Activated B cell treated with CpG ODN at 0.5 μM for 24 hours (primary cell): Measurements from ENCODE around the gene SPRY4. TPM values are rescaled to one million over a fixed set of nuclear protein-coding genes. Genes with fewer than 3 reads are reported as not detected.
"Not testable (repeated sequence)": the region's sequence is repeated elsewhere in the genome, so short reads cannot be mapped to it uniquely, and the experiment has no call there.

Experiments used
- ATAC-seq: fragments of 200-7000 bp; cut with Tn5 transposase; one replicate; pipeline ENCODE4 v1.10.0; 2021; ENCODE audit warnings: low read depth, mild to moderate bottlenecking, moderate library complexity
- CTCF ChIA-PET: fragments of 350-600 bp; sonication (Branson Sonifier 250); formaldehyde crosslinking; loops from one replicate; lab custom pipeline; 2021; ENCODE audit warnings: antibody characterized with exemption; lab: Charles Lee
- POLR2A ChIA-PET: fragments of 350-600 bp; sonication (Branson Sonifier 250); formaldehyde crosslinking; loops from one replicate; lab custom pipeline; 2021; ENCODE audit warnings: antibody characterized with exemption; lab: Charles Lee
- DNase-seq: peaks from one replicate; pipeline ENCODE4 v3.0.0; 2022
- H3K27ac Mint-ChIP-seq: one replicate; pipeline ENCODE4 v1.8.0; 2020; ENCODE audit warnings: mixed read lengths
- H3K27me3 Mint-ChIP-seq: one replicate; pipeline ENCODE4 v1.8.0; 2021; ENCODE audit warnings: mixed read lengths
- H3K36me3 Mint-ChIP-seq: one replicate; pipeline ENCODE4 v1.8.0; 2021; ENCODE audit warnings: low read depth, mixed read lengths
- H3K4me1 Mint-ChIP-seq: one replicate; pipeline ENCODE4 v1.8.0; 2021; ENCODE audit warnings: mixed read lengths
- H3K4me3 Mint-ChIP-seq: one replicate; pipeline ENCODE4 v1.8.0; 2020; ENCODE audit warnings: mild to moderate bottlenecking, mixed read lengths
- H3K9me3 Mint-ChIP-seq: one replicate; pipeline ENCODE4 v1.8.0; 2020; ENCODE audit warnings: mixed read lengths
- intact Hi-C: fragments of 100-400 bp; cut with micrococcal nuclease; formaldehyde crosslinking; loops from one replicate; pipeline ENCODE4 v1.15.1; 2024
- total RNA-seq: library from RNA; stranded (reverse); gene quantifications from 2 replicates; pipeline ENCODE4 v1.2.3, GENCODE V29; 2022
- TF ChIP-seq, protein P1 (sequence below): fragments of 200-600 bp; IDR thresholded peaks from one replicate; pipeline ENCODE4 v1.8.0; 2022; ENCODE audit warnings: antibody characterized with exemption, mild to moderate bottlenecking

The SPRY4 gene
- total RNA-seq, 1 donor from 2014 or later, result not detected

DNA sequence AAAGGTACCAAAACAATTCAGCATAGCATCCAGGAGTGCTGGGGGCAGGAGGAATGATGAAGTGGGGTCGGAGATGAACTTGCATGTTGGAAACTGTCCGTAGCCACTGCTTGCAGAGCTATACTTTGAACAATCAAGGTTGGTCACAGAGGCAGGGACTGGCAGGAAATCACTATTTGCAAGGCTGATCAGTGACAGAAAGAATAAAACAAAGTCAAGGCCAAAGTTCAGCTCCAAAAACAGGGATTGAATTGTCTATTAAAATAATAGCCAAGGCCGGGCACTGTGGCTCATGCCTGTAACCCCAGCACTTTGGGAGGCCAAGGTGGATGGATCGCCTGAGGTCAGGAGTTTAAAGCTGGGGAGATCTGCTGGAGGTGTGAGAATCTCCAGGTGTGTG, 18.7 kb upstream of the SPRY4 start:
- DNase-seq, result no peak
- TF ChIP-seq, protein P1, sequence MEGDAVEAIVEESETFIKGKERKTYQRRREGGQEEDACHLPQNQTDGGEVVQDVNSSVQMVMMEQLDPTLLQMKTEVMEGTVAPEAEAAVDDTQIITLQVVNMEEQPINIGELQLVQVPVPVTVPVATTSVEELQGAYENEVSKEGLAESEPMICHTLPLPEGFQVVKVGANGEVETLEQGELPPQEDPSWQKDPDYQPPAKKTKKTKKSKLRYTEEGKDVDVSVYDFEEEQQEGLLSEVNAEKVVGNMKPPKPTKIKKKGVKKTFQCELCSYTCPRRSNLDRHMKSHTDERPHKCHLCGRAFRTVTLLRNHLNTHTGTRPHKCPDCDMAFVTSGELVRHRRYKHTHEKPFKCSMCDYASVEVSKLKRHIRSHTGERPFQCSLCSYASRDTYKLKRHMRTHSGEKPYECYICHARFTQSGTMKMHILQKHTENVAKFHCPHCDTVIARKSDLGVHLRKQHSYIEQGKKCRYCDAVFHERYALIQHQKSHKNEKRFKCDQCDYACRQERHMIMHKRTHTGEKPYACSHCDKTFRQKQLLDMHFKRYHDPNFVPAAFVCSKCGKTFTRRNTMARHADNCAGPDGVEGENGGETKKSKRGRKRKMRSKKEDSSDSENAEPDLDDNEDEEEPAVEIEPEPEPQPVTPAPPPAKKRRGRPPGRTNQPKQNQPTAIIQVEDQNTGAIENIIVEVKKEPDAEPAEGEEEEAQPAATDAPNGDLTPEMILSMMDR, result no peak
- ATAC-seq, result no peak
- POLR2A ChIA-PET, result no interaction called here
- peaks cover 26% of the 10 kb centered on the region for H3K9me3 Mint-ChIP-seq
- H3K27me3 Mint-ChIP-seq, result peaks cover 10% of the 10 kb centered on the region
- peaks cover 2% of the 10 kb centered on the region for H3K36me3 Mint-ChIP-seq
- intact Hi-C loops, result no loop called here
- CTCF ChIA-PET, result no interaction called here
- no peaks in the 10 kb centered on the region for H3K4me1 Mint-ChIP-seq
- H3K27ac Mint-ChIP-seq, result no peak overlapping the region
- no peak overlapping the region for H3K4me3 Mint-ChIP-seq

DNA sequence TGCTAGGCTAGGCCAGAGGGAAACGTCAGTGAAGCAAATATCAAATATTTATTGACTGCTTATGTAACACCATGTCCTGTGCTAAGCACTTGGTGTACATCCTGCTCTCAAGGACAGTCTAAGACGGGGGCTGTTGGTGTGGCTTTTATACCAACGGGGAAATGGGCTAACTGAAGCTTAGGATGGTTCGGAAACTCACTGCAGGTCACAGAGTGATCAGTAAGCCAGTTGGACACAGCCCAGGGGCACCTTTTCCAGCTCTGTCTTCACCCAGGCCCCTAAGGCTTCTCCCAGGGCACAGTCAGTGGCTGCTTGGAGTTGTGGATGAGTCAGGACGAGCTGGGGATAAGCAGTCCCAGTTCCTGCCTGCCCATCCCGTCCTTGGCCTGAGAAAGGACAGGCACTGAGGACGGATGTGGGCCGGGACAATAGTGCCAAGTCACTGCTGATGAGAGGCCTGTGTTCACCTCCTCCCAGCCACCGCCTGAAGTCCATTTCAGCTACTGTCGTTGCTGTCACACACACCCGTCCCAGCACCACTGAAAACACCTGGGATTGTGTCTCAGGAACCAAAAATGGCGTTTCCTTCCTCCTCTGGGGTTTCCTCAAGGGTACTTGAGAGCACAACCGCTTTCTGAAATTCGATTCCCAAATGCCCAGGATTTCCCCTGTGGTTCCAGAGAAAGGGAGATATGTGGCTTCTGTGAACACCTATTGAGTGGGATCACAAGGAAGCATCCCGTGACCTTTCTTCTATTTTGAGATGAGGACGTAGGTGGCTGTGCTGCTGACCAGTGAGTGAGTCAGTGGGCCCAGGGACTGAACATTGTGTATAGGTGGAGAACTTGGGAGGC, 17.5 kb upstream of the SPRY4 start:
- POLR2A ChIA-PET, result no interaction called here
- intact Hi-C loops, result no loop called here

DNA sequence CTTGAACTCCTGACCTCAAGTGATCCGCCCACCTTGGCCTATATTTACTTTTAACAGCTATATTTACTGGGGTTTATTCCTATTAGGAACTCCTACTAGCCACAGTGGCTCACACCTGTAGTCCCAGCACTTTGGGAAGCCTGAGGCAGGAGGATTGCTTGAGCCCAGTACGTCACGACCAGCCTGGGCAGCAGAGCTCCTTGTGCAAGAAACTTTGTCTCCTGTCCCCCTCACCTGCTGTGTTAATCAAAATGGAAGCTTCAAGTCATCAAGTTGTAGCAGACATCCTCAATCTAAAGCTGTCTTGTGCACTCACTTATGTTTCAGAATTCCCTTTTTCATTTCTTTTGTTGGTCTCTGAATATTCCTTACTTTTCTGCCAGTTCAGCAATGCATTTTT, 15.0 kb upstream of the SPRY4 start:
- Mint-ChIP-seq H3K4me3 (no peak overlapping the region), H3K27ac (no peak overlapping the region), H3K36me3 (no peaks in the 10 kb centered on the region), H3K9me3 (peaks cover 17% of the 10 kb centered on the region), H3K27me3 (peaks cover 15% of the 10 kb centered on the region), H3K4me1 (no peaks in the 10 kb centered on the region)
- ChIA-PET POLR2A (interaction anchor here (1.3 kb wide), 1 partner anchor 17 kb away, joined by 14 read pairs; no protein-coding TSS in a partner anchor), CTCF (no interaction called here)
- intact Hi-C loops, result no loop called here
- TF ChIP-seq, protein P1, result no peak
- ATAC-seq (no peak), DNase-seq (no peak)

More for the DNA sequence above, 17.5 kb upstream of the SPRY4 start:
- peaks cover 2% of the 10 kb centered on the region for H3K36me3 Mint-ChIP-seq
- peaks cover 10% of the 10 kb centered on the region for H3K27me3 Mint-ChIP-seq
- CTCF ChIA-PET, result no interaction called here
- H3K9me3 Mint-ChIP-seq, result peaks cover 24% of the 10 kb centered on the region
- DNase-seq (no peak), ATAC-seq (no peak)
- H3K4me1 Mint-ChIP-seq, result no peaks in the 10 kb centered on the region
- no peak overlapping the region for H3K4me3 Mint-ChIP-seq
- TF ChIP-seq, protein P1, result no peak
- H3K27ac Mint-ChIP-seq, result no peak overlapping the region

DNA sequence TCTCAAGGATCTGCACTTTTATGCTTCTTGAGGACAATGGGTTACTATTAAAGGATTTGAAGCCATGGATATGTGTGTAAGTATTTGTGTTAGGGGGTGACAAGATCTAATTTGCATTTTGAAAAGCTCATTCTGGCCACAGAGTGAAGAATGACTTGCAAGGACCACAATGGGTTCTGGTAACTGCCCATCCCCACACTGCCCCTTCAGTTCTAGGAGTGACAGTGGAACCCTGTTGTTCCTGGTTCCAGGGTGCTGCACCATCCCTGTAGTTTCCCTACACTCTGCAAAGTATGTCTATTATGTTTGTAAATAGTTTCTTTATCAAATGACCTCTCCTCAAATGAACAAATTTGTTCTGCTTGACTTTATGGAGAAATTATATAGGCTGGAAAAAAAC, 9.7 kb upstream of the SPRY4 start:
- DNase-seq (no peak), ATAC-seq (no peak)
- intact Hi-C loops, result no loop called here
- TF ChIP-seq, protein P1, result no peak
- no peaks in the 10 kb centered on the region for H3K36me3 Mint-ChIP-seq
- no peaks in the 10 kb centered on the region for H3K4me1 Mint-ChIP-seq
- no peak overlapping the region for H3K27ac Mint-ChIP-seq
- H3K4me3 Mint-ChIP-seq, result no peak overlapping the region
- peaks cover 11% of the 10 kb centered on the region for H3K27me3 Mint-ChIP-seq
- no peaks in the 10 kb centered on the region for H3K9me3 Mint-ChIP-seq
- ChIA-PET CTCF (no interaction called here), POLR2A (no interaction called here)

DNA sequence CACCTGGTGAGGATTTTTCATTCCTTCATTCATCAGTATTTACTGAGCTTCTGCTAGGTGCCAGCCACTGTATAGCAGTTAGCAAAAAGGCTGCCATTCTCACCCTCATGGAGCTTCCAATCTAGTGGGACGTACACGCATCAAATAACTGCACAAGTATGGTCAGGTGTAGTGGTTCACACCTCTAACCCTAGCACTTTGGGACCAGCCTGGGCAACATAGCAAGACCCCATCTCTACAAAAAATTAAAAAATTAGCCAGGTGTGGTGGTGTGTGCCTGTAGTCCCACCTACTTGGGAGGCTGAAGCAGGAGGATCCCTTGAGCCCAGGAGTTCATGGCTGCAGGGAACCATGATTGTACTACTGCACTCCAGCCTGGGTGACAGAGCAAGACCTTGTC, 8.9 kb upstream of the SPRY4 start:
- H3K4me3 Mint-ChIP-seq, DNase-seq, intact Hi-C loops, H3K27ac Mint-ChIP-seq, H3K9me3 Mint-ChIP-seq, POLR2A ChIA-PET, ATAC-seq, H3K4me1 Mint-ChIP-seq, H3K36me3 Mint-ChIP-seq, CTCF ChIA-PET: not testable (repeated sequence)
- peaks cover 15% of the 10 kb centered on the region for H3K27me3 Mint-ChIP-seq
